Hepatocyte (in vitro differentiated cells): ENCODE data around the gene MB21D2. TPM values are rescaled to one million over a fixed set of nuclear protein-coding genes. Genes with fewer than 3 reads are reported as not detected.

ENCODE experiments used
- DNase-seq: peaks from one replicate; pipeline ENCODE4 v3.0.0-alpha.2; 2016; ENCODE audit warnings: low spot score
- H2AFZ ChIP-seq: fragments of 200-600 bp; sonication (generic); 2 replicates; pipeline ENCODE4 v1.6.0; 2016; ENCODE audit warnings: antibody characterized with exemption, mild to moderate bottlenecking
- H3K27ac ChIP-seq: fragments of 200-600 bp; sonication (generic); 2 replicates; pipeline ENCODE4 v1.5.1; 2016; ENCODE audit warnings: mild to moderate bottlenecking
- H3K27me3 ChIP-seq: fragments of 200-600 bp; sonication (generic); 2 replicates; pipeline ENCODE4 v1.6.1; 2016
- H3K36me3 ChIP-seq: fragments of 200-600 bp; sonication (generic); replicated peaks from 2 replicates; pipeline ENCODE4 v1.5.1; 2016; ENCODE audit warnings: low read depth; ENCODE audit not compliant: insufficient read depth
- H3K4me1 ChIP-seq: fragments of 200-600 bp; sonication (generic); 2 replicates; pipeline ENCODE4 v1.5.1; 2016; ENCODE audit warnings: mild to moderate bottlenecking, moderate library complexity; ENCODE audit not compliant: insufficient read depth
- H3K4me2 ChIP-seq: fragments of 200-600 bp; sonication (generic); 2 replicates; pipeline ENCODE4 v1.6.0; 2016
- H3K4me3 ChIP-seq: fragments of 200-600 bp; sonication (generic); 2 replicates; pipeline ENCODE4 v1.5.1; 2016; ENCODE audit warnings: mild to moderate bottlenecking
- H3K79me2 ChIP-seq: fragments of 200-600 bp; sonication (generic); 2 replicates; pipeline ENCODE4 v1.6.0; 2017; ENCODE audit warnings: mild to moderate bottlenecking
- H3K9me2 ChIP-seq: fragments of 200-600 bp; sonication (generic); replicated peaks from 2 replicates; pipeline ENCODE4 v1.6.0; 2017; ENCODE audit warnings: mild to moderate bottlenecking; ENCODE audit not compliant: insufficient read depth
- H3K9me3 ChIP-seq: fragments of 200-600 bp; sonication (generic); 2 replicates; pipeline ENCODE4 v1.5.1; 2016; ENCODE audit warnings: low read depth, mild to moderate bottlenecking
- H4K20me1 ChIP-seq: fragments of 200-600 bp; sonication (generic); 2 replicates; pipeline ENCODE4 v1.6.0; 2016; ENCODE audit warnings: mild to moderate bottlenecking; ENCODE audit not compliant: insufficient read depth, poor library complexity, severe bottlenecking
- EZH2 ChIP-seq: fragments of 200-600 bp; sonication (generic); IDR thresholded peaks from 2 replicates; pipeline ENCODE4 v1.6.1; 2016; ENCODE audit warnings: antibody characterized with exemption, mild to moderate bottlenecking, borderline replicate concordance
- EZH2phosphoT487 ChIP-seq: fragments of 200-600 bp; sonication (generic); IDR thresholded peaks from one replicate; pipeline ENCODE4 v1.6.1; 2018; ENCODE audit warnings: antibody characterized with exemption, mild to moderate bottlenecking, low read depth, moderate library complexity; ENCODE audit not compliant: unreplicated experiment, severe bottlenecking
- WGBS: methylation state at CpG from one replicate; pipeline ENCODE4 v1.1.6; 2016; ENCODE audit warnings: low lambda C conversion rate; ENCODE audit errors: missing lambda C conversion rate; 5-methylcytosine and 5-hydroxymethylcytosine counted together
- polyA plus RNA-seq: library from polyadenylated mRNA; unstranded; fragments of >200 nt; fragmentation: Nextera tagmentation; extraction: Ambion mirVana; gene quantifications from 2 replicates; pipeline ENCODE4 v1.2.1, GENCODE V29; 2016
- total RNA-seq: library from RNA; depleted of rRNA; stranded (reverse); fragments of >200 nt; gene quantifications from 2 replicates; pipeline ENCODE4 v1.2.3, GENCODE V29; 2014
- TF ChIP-seq, protein P1 (sequence below): fragments of 200-600 bp; sonication (generic); IDR thresholded peaks from 2 replicates; pipeline ENCODE4 v1.5.1; 2016; ENCODE audit warnings: antibody characterized with exemption, mild to moderate bottlenecking; ENCODE audit not compliant: poor library complexity

The MB21D2 gene
- total and polyA plus RNA-seq, 2 experiments from 2014 or later: 9.1 to 22.1 TPM

DNA sequence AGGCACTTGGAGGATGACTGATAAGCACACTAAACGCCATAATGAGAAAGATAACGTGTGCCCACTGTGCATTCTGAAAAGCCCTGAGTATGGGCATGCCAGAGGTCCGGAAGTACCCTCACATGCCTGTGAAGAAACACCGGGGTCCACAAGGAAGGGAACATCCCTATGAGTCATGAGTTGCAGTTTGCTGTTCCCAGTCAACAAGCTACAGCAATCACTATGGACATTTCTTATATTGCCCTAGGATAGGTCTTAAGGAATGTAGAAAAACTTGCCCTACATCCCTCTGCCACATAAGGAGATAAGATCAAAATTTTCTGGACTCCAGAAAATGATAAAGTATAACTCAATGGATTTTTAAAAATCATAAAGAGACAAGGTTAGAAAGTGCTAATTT, 9.9 kb downstream of the MB21D2 start:
- Histone ChIP-seq H3K4me2 (no peak overlapping the region), H4K20me1 (no peaks in the 10 kb centered on the region), H3K4me3 (no peak overlapping the region), H3K9me2 (no peaks in the 10 kb centered on the region), H3K4me1 (peaks cover 17% of the 10 kb centered on the region), H3K36me3 (no peaks in the 10 kb centered on the region), H3K27me3 (no peaks in the 10 kb centered on the region), H3K79me2 (peaks cover 84% of the 10 kb centered on the region), H2AFZ (no peak overlapping the region), H3K27ac (peak overlapping the region; percentile 72), H3K9me3 (no peaks in the 10 kb centered on the region)
- DNase-seq: peak; percentile 45
- WGBS: 50% methylated on average over 4 of the region's 4 CpGs
- TF ChIP-seq EZH2: no peak
- TF ChIP-seq, protein P1, sequence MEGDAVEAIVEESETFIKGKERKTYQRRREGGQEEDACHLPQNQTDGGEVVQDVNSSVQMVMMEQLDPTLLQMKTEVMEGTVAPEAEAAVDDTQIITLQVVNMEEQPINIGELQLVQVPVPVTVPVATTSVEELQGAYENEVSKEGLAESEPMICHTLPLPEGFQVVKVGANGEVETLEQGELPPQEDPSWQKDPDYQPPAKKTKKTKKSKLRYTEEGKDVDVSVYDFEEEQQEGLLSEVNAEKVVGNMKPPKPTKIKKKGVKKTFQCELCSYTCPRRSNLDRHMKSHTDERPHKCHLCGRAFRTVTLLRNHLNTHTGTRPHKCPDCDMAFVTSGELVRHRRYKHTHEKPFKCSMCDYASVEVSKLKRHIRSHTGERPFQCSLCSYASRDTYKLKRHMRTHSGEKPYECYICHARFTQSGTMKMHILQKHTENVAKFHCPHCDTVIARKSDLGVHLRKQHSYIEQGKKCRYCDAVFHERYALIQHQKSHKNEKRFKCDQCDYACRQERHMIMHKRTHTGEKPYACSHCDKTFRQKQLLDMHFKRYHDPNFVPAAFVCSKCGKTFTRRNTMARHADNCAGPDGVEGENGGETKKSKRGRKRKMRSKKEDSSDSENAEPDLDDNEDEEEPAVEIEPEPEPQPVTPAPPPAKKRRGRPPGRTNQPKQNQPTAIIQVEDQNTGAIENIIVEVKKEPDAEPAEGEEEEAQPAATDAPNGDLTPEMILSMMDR: no peak
- no peak for TF ChIP-seq EZH2phosphoT487

DNA sequence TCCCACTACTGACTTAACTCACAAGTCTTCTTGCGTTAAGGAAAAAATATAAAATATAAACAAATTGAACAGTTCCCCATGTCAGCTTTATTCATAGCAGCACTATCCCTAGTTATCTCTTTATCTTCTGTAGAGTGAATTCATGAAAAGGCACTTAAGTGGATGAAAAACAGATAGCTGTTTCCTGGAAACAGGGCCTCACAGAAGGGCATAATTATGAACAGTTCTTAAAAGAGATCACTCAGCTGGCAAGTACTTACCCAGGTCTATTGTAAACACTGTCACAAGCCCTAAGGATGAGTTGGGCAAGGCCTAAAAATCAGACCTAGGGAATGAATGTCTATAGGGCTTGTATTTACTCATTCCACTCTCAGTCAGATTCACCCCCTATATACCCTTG, 10.7 kb downstream of the MB21D2 start:
- H3K4me3 ChIP-seq: no peak overlapping the region
- H3K27ac ChIP-seq: peak overlapping the region; percentile 72
- no peaks in the 10 kb centered on the region for H3K9me3 ChIP-seq
- no peak for DNase-seq
- 34% methylated on average over 1 of the region's 1 CpG for WGBS
- TF ChIP-seq EZH2phosphoT487 (no peak), EZH2 (no peak)
- TF ChIP-seq, protein P1: no peak
- H3K4me1 ChIP-seq: peaks cover 24% of the 10 kb centered on the region
- no peaks in the 10 kb centered on the region for H4K20me1 ChIP-seq
- H3K36me3 ChIP-seq: no peaks in the 10 kb centered on the region
- H3K4me2 ChIP-seq: no peak overlapping the region
- peaks cover 80% of the 10 kb centered on the region for H3K79me2 ChIP-seq
- no peaks in the 10 kb centered on the region for H3K27me3 ChIP-seq
- H3K9me2 ChIP-seq: no peaks in the 10 kb centered on the region
- H2AFZ ChIP-seq: no peak overlapping the region

DNA sequence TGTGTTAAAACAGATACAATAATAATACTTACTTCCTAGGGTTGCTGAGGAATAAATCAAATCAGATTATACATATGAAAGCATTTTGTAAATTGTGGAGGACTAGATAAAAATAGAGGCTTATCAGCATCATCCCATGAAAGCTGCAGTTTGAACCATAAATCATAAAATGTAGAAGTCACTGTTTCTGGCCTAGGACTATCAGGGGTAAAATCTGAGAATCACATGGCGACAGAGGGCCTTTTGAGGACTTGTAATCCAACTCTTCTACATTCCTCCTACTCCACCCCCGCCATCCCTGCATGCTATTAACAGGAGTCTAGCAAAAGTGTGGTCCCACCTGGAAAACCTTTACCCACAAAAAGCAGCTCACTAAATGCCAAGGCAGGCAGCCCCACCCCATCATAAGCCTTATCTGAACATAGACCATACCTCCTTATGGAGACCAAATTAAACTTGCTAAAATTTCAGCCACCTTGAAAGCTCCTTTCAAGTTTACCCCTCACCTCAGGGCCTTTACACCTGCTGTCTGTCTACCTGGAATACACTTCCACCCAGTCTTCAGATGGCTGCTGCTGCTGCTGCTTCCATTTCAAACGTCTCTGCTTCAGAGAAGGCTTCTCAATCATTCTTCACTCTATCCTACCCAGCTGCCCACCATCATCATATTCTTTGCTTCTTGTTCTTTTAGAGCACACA, 11.5 kb downstream of the MB21D2 start:
- TF ChIP-seq, protein P1: no peak
- no peak for TF ChIP-seq EZH2
- no peak for TF ChIP-seq EZH2phosphoT487
- no peak for DNase-seq
- Histone ChIP-seq H3K79me2 (peaks cover 78% of the 10 kb centered on the region), H3K4me1 (peaks cover 24% of the 10 kb centered on the region), H4K20me1 (no peaks in the 10 kb centered on the region), H3K36me3 (no peaks in the 10 kb centered on the region), H3K9me2 (no peaks in the 10 kb centered on the region), H3K4me2 (no peak overlapping the region), H3K4me3 (no peak overlapping the region), H3K27me3 (no peaks in the 10 kb centered on the region), H3K9me3 (no peaks in the 10 kb centered on the region), H3K27ac (peak overlapping the region; percentile 72), H2AFZ (no peak overlapping the region)
- 68% methylated on average over 3 of the region's 3 CpGs for WGBS
